A549 treated with AZD2906 at 1 μM for 4 hours (cell line): ENCODE measurements around the gene AK6. TPM values are rescaled to one million over a fixed set of nuclear protein-coding genes. Genes with fewer than 3 reads are reported as not detected.

ENCODE experiments used
- total RNA-seq: library from RNA; stranded (reverse); fragments of 200-300 nt; extraction: Qiagen RNA extraction; gene quantifications from 5 replicates; pipeline ENCODE4 v1.2.3, GENCODE V29; 2022

AK6 gene
- total RNA-seq: 34.4 to 51.7 TPM (median 44.9 TPM) in 5 replicates

DNA sequence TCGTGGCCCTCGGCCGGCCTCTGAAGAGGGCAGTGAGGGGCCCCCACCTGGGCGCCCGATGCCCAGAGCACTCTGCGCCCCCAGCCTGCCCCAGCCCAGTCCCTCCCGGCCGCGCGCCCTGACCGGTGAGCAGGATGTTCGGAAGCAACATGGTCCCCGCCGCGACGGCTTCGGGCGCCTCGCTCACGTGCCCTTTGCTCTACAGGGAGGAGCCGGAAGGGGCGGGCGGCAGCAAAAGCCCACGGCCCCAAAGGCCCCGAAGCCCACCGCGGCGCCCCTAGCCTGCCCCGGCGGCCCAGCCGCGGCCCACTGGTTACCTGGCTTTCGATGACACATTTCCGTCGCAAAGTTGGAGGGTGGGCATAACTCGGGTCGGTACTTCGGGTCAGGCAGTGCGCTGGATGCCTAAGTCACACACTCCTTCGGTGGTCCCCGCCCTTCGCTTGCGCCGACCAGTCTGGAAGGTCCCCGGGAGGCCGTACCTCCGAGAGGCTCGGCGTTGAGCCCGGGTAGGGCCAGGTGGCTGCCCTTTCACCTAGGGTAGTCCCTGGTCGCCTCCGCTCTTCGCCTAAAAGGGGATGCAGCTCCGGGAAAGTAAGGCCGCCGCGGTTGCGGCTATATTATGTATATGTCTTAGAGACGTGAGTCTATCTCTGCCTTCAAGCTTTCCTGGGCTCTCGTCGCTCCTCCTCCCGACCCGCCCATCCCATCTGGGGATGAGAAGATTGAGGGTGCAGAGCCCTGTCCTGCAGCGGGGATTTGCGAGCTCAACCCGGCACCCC lies at the start of gene AK6, which contains the start of the genes RAD17 and TAF9:
Gene AK6, minus strand, starts transcription at position 181 of the 782 bp plus-strand sequence. Its CDS starts 30 bp downstream, at position 151.
Gene RAD17, plus strand, starts transcription at position 479 of the 782 bp plus-strand sequence. CDS start 2,391 bp downstream, outside the sequence.
Gene TAF9, minus strand, starts transcription at position 181 of the 782 bp plus-strand sequence. CDS start 3,783 bp downstream, outside the sequence.

GRCh38 chr5:69414885-69415583 lies 45.7 kb upstream of the AK6 start, which contains the start of gene MARVELD2:
TSS of gene MARVELD2 (plus strand) at chr5:69415116. CDS start at chr5:69419386, 4,270 bp downstream.

Other genes with a start within 250 kb of the AK6 start
- 230 to 264 TPM (median 249 TPM) in 5 replicates for gene CCNB1, start 202.4 kb downstream of the AK6 start, total RNA-seq
- 26.3 to 30.6 TPM (median 27.4 TPM) in 5 replicates for gene CENPH, start 179.9 kb downstream of the AK6 start, total RNA-seq
- 52.0 to 63.4 TPM (median 52.3 TPM) in 5 replicates for gene CDK7, start 134.6 kb downstream of the AK6 start, total RNA-seq
- gene CCDC125, start 36.7 kb downstream of the AK6 start, total RNA-seq: 2.7 to 3.3 TPM (median 3.1 TPM) in 5 replicates
- gene TAF9, start within 50 bp of the AK6 start, total RNA-seq: 121 to 141 TPM (median 122 TPM) in 5 replicates
- gene RAD17, start 298 bp upstream of the AK6 start, total RNA-seq: 14.6 to 16.1 TPM (median 15.8 TPM) in 5 replicates
- gene MARVELD2, start 45.6 kb upstream of the AK6 start, total RNA-seq: 2.0 to 3.7 TPM (median 2.5 TPM) in 5 replicates
- gene OCLN, start 123.3 kb upstream of the AK6 start, total RNA-seq: 8.6 to 13.3 TPM (median 9.0 TPM) in 5 replicates
- 30.1 to 35.7 TPM (median 32.7 TPM) in 5 replicates for gene GTF2H2C, start 190.7 kb upstream of the AK6 start, total RNA-seq